ENCODE data around the gene SLAMF1.
A peak's percentile ranks its signal among the peaks of the same experiment; 100 is the strongest.

The SLAMF1 gene

DNA sequence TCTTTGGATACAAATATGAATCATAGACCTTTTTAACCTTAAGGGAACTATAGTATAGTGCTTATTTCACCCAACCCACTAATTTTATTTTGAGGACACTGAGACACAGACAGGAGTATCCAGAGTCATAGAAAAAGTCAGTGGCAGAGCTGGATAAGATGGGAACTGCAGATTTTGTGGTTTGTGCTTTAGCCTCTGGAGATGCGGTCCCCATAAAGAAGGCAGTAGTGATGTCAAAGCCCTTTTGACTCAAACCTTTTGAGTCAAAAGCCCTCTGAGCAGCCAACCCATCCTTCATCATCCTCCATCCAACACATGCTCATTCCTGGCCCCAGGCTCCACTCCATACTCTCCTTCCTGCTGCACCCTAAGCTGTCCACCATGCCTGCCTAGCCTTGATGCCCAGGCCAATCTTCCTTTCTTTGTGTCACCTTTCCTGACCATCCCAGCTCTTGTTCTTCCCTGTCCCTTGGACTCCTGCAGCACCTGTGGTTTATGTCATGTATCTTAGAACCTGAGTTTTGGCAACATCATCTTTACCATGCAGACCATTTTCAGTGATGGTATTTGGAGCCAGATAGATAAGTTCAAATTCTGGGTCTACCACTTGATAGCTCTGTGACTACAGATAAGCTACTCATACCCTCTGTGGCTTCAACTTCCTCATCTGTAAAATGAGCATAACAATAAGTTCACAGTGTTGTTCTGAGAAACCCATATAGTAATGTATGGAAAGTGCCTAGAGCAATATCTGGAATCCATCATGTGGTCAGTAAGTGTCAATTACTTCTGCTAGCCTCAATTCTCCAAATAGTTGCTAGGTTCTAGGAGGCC lies 20.1 kb downstream of the SLAMF1 start:
- peak overlapping the region; percentile 79 for H3K4me3 Mint-ChIP-seq
- peaks cover 94% of the 10 kb centered on the region for H3K36me3 Mint-ChIP-seq (ENCODE audit: low read depth)
- peak overlapping the region; percentile 99 for H3K27ac Mint-ChIP-seq
- H3K9me3 Mint-ChIP-seq: no peaks in the 10 kb centered on the region
- H3K4me1 Mint-ChIP-seq (ENCODE audit: low read depth): peaks cover 100% of the 10 kb centered on the region
- H3K27me3 Mint-ChIP-seq: no peaks in the 10 kb centered on the region

DNA sequence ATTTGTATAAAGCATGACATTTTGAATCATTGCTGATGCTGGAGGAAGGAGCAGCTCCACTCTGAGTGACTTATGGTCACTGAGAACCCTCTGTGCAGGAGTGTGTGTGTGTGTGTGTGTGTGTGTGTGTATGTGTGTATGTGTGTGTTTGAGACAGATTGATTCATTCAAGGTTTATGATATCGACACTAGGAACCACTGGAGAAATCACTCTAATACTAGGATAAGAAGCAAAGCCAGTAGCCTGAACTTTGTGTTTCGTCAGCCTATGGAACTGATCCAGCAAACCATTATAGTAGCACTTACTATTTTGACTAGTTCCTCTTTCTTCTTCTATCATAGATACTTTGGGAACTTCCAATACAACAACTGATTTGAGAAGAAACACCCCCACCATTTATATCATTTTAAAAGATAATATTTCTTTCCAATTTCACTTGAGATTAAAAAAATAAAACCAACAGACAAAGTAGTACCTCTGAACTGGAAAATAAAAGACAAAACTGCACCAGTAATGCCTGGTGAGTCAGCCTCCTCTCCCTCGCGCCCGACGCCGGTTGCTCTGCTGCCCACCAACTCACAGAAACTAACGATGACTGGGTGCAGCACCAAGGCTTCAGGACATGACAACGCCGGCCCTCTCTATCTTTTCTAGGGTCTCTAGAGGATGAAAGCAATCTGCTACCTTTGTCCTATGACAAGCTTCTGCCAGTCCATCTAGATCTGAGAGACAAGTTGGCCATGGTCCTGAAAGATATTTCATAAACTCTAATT lies 20.9 kb downstream of the SLAMF1 start:
- peak overlapping the region; percentile 79 for H3K4me3 Mint-ChIP-seq
- H3K36me3 Mint-ChIP-seq (ENCODE audit: low read depth): peaks cover 94% of the 10 kb centered on the region
- H3K27me3 Mint-ChIP-seq: no peaks in the 10 kb centered on the region

DNA sequence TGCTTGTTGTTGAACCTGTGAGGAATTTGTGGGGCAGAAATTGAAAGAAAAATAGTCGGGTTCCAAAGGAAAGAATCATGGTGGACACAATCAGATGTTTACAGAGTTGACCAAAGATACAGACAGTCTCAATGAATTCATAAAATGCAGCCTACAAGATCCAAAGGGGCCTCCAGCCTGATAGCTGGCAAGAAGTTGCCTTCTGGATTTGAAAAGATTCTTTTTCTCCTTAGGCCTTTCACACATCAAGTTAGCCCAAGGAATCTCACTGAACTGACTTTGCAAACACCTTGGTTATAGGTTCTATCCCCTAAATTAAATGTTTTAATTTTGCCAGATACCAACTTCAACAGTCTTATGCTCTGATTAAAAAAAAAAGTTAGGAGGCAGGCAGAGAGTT lies 21.5 kb downstream of the SLAMF1 start:
- no peaks in the 10 kb centered on the region for H3K9me3 Mint-ChIP-seq
- H3K27me3 Mint-ChIP-seq: no peaks in the 10 kb centered on the region
- peaks cover 90% of the 10 kb centered on the region for H3K36me3 Mint-ChIP-seq (ENCODE audit: low read depth)
- peak overlapping the region; percentile 79 for H3K4me3 Mint-ChIP-seq
- H3K27ac Mint-ChIP-seq: peak overlapping the region; percentile 99
- peaks cover 96% of the 10 kb centered on the region for H3K4me1 Mint-ChIP-seq (ENCODE audit: low read depth)

More for the DNA sequence above, 20.9 kb downstream of the SLAMF1 start:
- peaks cover 100% of the 10 kb centered on the region for H3K4me1 Mint-ChIP-seq (ENCODE audit: low read depth)
- peak overlapping the region; percentile 99 for H3K27ac Mint-ChIP-seq
- H3K9me3 Mint-ChIP-seq: no peaks in the 10 kb centered on the region

DNA sequence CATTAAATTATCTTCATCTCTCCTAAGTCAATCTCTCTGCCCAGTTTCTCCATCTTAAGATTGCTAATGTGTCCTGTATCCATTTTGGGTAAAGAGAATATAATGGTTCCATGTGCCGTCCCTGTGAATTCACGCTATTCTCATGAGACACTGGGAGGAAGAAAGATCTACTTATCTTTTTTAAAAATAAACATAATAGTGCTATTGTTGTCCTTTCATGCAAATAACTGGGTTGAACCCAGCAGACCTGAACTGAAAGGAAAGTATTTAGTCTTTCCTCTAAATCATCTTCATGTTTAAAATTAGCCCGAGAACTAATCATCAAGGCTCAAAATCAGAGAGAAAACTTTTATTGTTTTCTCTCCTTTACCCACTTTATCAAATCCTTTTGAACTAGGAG lies 22.4 kb downstream of the SLAMF1 start:
- H3K4me1 Mint-ChIP-seq (ENCODE audit: low read depth): peaks cover 95% of the 10 kb centered on the region
- peaks cover 92% of the 10 kb centered on the region for H3K36me3 Mint-ChIP-seq (ENCODE audit: low read depth)
- H3K4me3 Mint-ChIP-seq: peak overlapping the region; percentile 79
- H3K27me3 Mint-ChIP-seq: no peaks in the 10 kb centered on the region
- peak overlapping the region; percentile 99 for H3K27ac Mint-ChIP-seq
- H3K9me3 Mint-ChIP-seq: no peaks in the 10 kb centered on the region

DNA sequence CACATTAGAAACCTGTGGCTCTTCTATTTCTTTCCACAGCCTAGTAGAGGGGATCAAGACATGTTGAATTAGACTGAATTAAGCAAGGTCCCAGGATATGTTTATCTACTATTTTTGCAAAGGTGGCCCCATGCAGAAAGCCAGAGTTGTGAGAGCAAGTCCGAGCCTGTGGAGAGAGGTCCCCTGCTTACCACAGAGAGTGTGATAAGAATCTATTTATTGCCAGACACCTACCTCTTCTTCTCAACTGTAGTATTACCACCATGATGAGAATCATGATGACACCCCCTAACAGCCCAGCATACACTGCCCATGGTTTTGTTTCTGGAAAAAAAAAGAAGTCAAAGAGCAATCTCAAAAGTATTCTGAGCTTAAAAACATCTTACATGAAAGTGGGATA lies 23.0 kb downstream of the SLAMF1 start:
- Mint-ChIP-seq H3K4me3 (peak overlapping the region; percentile 79), H3K27ac (peak overlapping the region; percentile 99), H3K27me3 (no peaks in the 10 kb centered on the region), H3K9me3 (no peaks in the 10 kb centered on the region), H3K36me3 (ENCODE audit: low read depth) (peaks cover 96% of the 10 kb centered on the region), H3K4me1 (ENCODE audit: low read depth) (peaks cover 95% of the 10 kb centered on the region)

DNA sequence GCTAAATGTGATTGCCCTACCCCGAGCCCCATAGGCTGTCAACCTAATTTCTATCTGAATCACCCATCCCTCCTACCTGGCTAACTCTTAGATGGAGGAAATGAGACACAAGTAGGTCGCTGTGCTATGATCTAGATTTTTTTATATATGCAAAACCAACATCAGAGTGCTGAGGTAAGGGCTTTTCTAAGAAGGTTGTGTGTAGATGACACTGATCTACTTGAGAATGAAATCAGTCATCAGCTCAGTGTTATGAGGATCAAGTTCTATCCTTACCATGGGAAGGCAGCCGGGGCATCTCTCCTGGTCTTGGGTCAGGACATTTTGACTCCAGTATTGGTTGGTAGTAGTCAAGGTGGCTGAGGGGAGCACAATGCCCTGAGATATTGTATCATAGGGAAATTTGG lies 23.6 kb downstream of the SLAMF1 start:
- H3K27me3 Mint-ChIP-seq: no peaks in the 10 kb centered on the region
- H3K4me1 Mint-ChIP-seq (ENCODE audit: low read depth): peaks cover 91% of the 10 kb centered on the region
- H3K9me3 Mint-ChIP-seq: no peaks in the 10 kb centered on the region
- H3K4me3 Mint-ChIP-seq: peak overlapping the region; percentile 79
- peaks cover 95% of the 10 kb centered on the region for H3K36me3 Mint-ChIP-seq (ENCODE audit: low read depth)
- H3K27ac Mint-ChIP-seq: peak overlapping the region; percentile 99

DNA sequence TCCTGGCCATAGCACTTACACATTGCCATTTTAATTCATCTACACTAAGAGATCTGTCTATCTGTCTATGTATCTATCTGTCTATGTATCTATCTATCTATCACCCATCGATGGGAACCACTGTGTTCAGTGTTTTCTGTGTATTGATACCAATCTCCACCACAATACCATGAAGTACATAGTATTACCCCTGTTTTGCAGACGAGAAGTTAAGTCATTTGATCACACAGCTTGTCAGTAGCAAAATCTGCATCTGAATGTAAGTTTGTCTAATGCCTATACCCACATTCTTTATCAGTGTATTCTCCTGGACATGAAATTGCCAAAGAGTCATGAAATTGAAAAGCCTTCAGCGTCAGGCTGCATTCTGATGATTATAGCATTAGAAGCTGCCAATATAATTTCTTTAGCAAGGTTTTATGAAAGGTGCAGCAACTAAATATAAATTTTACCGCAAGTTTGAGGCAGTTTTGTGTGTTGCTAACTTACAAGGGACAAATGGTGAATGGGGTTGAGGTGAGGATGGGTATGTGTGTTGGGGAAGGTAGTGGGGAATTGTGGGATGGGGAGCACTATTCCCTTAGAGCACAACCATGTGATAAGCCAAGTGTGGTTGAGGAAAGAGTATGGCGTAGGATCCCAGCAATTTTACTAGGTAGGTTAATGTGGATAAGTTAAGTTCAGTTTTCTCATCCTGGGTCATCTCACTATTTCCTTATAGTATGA lies 24.2 kb downstream of the SLAMF1 start:
- H3K4me3 Mint-ChIP-seq: peak overlapping the region; percentile 79
- H3K27ac Mint-ChIP-seq: peak overlapping the region; percentile 99

DNA sequence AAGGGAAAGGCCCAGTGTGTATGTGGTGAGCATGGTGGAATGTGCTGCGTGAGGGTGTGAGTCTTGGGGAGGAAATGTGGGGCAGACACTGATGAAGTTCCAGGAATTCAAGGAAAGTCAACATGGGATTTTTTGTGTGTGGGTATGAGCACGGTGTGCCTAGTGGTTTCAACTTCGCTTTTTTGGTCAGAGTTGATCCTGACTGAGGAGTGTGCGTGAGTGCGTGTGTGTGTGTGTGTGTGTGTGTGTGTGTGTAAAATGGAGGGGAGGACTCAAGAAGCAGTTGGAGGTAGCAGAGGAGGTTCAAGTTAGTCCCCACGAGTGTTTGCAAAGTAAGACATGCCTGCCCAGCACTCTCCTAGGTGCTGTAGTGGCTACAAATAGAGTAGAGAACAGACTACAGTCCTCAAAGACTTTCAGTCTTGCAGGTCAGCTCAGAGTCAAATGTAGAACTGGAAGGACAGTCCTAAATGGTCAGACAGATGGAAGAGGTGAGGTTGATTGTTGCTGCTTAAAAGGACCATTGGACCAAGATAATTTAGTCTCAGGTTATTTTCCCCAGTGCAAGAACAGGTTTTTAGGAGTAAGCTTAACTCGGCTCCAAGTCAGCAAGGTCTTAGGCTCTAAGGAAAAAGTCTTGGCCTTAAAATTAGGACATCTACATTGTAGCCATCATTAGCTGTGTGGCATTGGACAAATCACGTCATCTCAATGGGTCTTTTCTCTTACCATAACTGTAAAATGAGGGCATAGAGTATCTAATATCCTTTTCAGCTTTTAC lies 25.0 kb downstream of the SLAMF1 start:
- Mint-ChIP-seq H3K4me3 (peak overlapping the region; percentile 68), H3K9me3 (no peaks in the 10 kb centered on the region), H3K27me3 (no peaks in the 10 kb centered on the region), H3K4me1 (ENCODE audit: low read depth) (peaks cover 86% of the 10 kb centered on the region), H3K36me3 (ENCODE audit: low read depth) (peaks cover 95% of the 10 kb centered on the region), H3K27ac (peak overlapping the region; percentile 99)

More for the DNA sequence above, 24.2 kb downstream of the SLAMF1 start:
- H3K9me3 Mint-ChIP-seq: no peaks in the 10 kb centered on the region
- no peaks in the 10 kb centered on the region for H3K27me3 Mint-ChIP-seq
- peaks cover 91% of the 10 kb centered on the region for H3K4me1 Mint-ChIP-seq (ENCODE audit: low read depth)
- H3K36me3 Mint-ChIP-seq (ENCODE audit: low read depth): peaks cover 95% of the 10 kb centered on the region

DNA sequence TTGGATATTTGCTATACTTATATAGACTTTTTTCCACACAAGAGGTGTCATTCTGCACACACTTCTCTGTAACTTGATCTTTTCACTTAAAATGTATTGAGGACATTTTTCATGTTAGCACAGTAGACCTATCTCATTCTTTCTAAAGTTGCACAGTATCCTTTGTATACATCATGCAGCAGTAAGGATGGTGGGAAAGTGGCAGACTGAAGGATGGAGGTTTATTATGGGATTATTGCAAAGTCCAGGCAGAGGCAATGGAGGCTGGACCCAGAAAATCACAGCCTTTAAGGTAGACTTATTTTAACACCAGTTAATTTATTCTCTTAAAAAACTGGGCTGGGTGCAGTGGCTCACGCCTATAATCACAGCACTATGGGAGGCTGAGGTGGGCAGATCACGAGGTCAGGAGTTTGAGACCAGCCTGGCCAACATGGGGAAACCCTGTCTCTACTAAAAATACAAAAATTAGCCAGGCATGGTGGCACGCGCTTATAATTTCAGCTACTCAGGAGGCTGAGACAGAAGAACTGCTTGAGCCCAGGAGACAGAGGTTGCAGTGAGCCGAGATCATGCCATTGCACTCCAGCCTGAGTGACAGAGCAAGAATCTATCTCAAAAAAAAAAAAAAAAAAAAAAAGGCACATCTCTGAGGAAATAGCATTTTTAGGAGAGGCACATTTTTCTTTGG lies 25.8 kb downstream of the SLAMF1 start:
- H3K4me1 Mint-ChIP-seq (ENCODE audit: low read depth): peaks cover 79% of the 10 kb centered on the region
- peak overlapping the region; percentile 68 for H3K4me3 Mint-ChIP-seq
- H3K36me3 Mint-ChIP-seq (ENCODE audit: low read depth): peaks cover 94% of the 10 kb centered on the region
- no peaks in the 10 kb centered on the region for H3K9me3 Mint-ChIP-seq
- H3K27me3 Mint-ChIP-seq: no peaks in the 10 kb centered on the region
- H3K27ac Mint-ChIP-seq: peak overlapping the region; percentile 99

DNA sequence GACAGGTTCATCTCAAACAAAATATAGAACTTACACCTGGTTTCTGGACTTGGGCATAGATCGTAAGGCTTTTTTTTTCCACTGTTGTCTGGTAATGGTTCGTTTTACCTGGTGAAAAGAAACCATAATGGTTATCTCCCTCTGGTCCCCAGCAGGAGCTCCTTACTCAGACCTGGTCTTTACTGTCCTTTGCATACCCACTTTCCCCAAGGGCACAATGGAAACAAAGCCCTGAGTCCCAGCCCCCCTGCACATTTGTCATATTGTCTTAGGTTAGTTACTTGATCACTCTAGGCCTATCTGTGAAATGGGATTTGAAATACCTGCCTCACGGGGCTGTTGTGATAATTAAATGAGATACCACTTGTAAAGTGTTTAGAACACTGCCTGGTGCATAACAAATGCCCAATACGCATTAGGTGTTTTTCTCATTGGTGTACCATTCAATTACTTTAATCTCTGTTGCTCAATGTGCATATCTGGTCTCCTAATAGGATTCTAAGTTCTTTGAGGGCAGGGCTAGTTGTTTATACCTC lies 27.0 kb downstream of the SLAMF1 start:
- Mint-ChIP-seq H3K4me3 (no peak overlapping the region), H3K4me1 (ENCODE audit: low read depth) (peaks cover 66% of the 10 kb centered on the region), H3K27ac (peak overlapping the region; percentile 66), H3K27me3 (no peaks in the 10 kb centered on the region), H3K9me3 (no peaks in the 10 kb centered on the region), H3K36me3 (ENCODE audit: low read depth) (peaks cover 91% of the 10 kb centered on the region)

DNA sequence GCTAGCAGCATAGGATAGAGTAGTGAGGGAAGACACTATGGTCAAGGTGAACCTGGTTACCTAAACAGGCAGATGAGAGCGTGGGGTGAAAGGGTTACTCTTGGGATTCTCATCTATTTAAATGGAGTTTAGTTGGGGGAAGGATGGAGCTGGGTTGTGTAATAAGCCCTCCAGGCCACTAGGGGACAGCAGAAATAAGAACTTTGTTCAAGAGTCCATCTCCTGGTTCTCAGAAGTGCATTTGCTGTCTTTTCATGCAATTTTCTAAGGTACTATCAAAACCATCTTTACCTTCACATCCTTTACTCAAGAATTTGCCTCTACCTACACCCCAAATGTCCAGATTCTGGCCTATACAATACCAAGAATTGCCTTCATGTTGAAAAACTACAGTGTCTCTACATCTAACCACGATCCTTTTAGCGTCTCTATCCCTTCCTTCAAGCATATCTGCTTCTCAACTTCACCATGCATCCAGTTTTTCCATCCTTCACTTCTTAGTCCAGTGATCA lies 28.0 kb downstream of the SLAMF1 start:
- peaks cover 59% of the 10 kb centered on the region for H3K4me1 Mint-ChIP-seq (ENCODE audit: low read depth)
- peak overlapping the region; percentile 5 for H3K4me3 Mint-ChIP-seq
- no peaks in the 10 kb centered on the region for H3K27me3 Mint-ChIP-seq

DNA sequence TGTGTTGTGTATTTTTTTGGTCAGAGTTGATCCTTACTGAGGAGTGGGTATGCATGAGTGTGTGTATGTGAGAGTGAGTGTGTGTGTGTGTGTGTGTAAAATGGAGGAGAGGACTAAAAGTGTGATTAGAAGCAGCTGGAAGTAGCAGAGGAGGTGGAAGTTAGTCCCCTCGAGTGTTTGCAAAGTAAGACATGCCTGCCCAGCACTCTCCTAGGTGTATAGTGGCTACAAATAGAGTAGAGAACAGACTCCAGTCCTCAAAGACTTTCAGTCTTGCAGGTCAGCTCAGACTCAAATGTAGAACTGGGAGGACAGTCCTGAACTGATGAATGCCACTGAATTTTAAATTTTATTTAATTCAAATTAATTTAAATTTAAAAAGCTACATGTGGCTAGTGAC lies 28.5 kb downstream of the SLAMF1 start:
- peaks cover 56% of the 10 kb centered on the region for H3K4me1 Mint-ChIP-seq (ENCODE audit: low read depth)
- no peak overlapping the region for H3K4me3 Mint-ChIP-seq
- no peaks in the 10 kb centered on the region for H3K9me3 Mint-ChIP-seq
- peaks cover 89% of the 10 kb centered on the region for H3K36me3 Mint-ChIP-seq (ENCODE audit: low read depth)
- H3K27ac Mint-ChIP-seq: peak overlapping the region; percentile 13
- H3K27me3 Mint-ChIP-seq: no peaks in the 10 kb centered on the region

More for the DNA sequence above, 28.0 kb downstream of the SLAMF1 start:
- peak overlapping the region; percentile 66 for H3K27ac Mint-ChIP-seq
- no peaks in the 10 kb centered on the region for H3K9me3 Mint-ChIP-seq
- peaks cover 89% of the 10 kb centered on the region for H3K36me3 Mint-ChIP-seq (ENCODE audit: low read depth)

DNA sequence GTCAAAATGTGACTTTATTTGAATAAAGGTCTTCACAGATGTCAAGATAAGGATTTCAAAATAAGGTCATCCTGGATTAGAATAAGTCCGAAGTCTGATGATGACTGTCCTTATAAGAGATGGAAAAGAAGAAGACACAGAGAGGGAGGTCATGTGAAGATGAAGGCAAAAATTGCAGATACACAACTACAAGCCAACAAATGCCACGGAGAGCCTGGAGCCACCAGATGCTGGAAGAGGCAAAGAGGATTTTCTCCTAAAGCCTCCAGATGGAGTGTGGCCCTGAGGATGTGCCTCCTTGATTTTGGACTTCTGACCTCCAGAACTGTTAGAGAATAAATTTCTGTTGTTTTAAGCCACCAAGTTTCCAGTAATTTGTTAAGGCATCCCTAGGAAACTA lies 31.2 kb downstream of the SLAMF1 start:
- Mint-ChIP-seq H3K27ac (peak overlapping the region; percentile 7), H3K4me3 (no peak overlapping the region), H3K27me3 (no peaks in the 10 kb centered on the region), H3K4me1 (ENCODE audit: low read depth) (peaks cover 47% of the 10 kb centered on the region), H3K36me3 (ENCODE audit: low read depth) (peaks cover 85% of the 10 kb centered on the region), H3K9me3 (no peaks in the 10 kb centered on the region)
